Keratinocyte (primary cell): ENCODE results near the gene CHCHD1. TPM values are rescaled to one million over a fixed set of nuclear protein-coding genes. Genes with fewer than 3 reads are reported as not detected.
A peak's percentile ranks its signal among the peaks of the same experiment; 100 is the strongest.

Source experiments
- DNase-seq: peaks from one replicate; pipeline ENCODE4 v3.0.0-alpha.2; 2011; ENCODE audit warnings: low read depth, missing footprints, low spot score
- FAIRE-seq: peaks from 2 replicates; lab custom pipeline; 2011; peaks lifted over from hg19 to GRCh38; lab: Jason Lieb, UNC
- H2AFZ ChIP-seq: 2 replicates; pipeline ENCODE4 v1.6.0; 2012; ENCODE audit warnings: low read length, control low read depth, inconsistent platforms; ENCODE audit not compliant: control insufficient read depth
- H3K27ac ChIP-seq: 2 replicates; pipeline ENCODE4 v1.5.1; 2011; ENCODE audit warnings: low read length; ENCODE audit not compliant: control insufficient read depth, insufficient read depth
- H3K27me3 ChIP-seq: 3 replicates; pipeline ENCODE4 v1.6.0; 2011; ENCODE audit warnings: low read length; ENCODE audit not compliant: control insufficient read depth, insufficient read depth; ENCODE audit errors: extremely low read depth
- H3K36me3 ChIP-seq, 2 experiments: 2 replicates in 1 of 2; 3 replicates in 1 of 2; pipeline ENCODE4 v1.5.1; 2011; ENCODE audit warnings: low read length in 2 of 2, mild to moderate bottlenecking in 1 of 2; ENCODE audit not compliant: control insufficient read depth in 2 of 2, insufficient read depth in 2 of 2; ENCODE audit errors: extremely low read depth in 1 of 2
- H3K4me1 ChIP-seq: 3 replicates; pipeline ENCODE4 v1.5.1; 2011; ENCODE audit warnings: low read length; ENCODE audit not compliant: control insufficient read depth, insufficient read depth; ENCODE audit errors: extremely low read depth
- H3K4me2 ChIP-seq: 3 replicates; pipeline ENCODE4 v1.6.0; 2011; ENCODE audit warnings: low read depth, low read length; ENCODE audit not compliant: control insufficient read depth, insufficient read depth; ENCODE audit errors: extremely low read depth
- H3K4me3 ChIP-seq, 3 experiments: fragments of 200-600 bp in 1 of 3; sonication (generic) in 1 of 3; 2 replicates in 2 of 3; 3 replicates in 1 of 3; pipeline ENCODE4 v1.5.1; 2011 to 2016; ENCODE audit warnings: low read length in 3 of 3, mild to moderate bottlenecking in 3 of 3, control low read depth in 2 of 3, inconsistent platforms in 1 of 3, low read depth in 1 of 3, mixed read lengths in 1 of 3, mixed run types in 1 of 3, moderate library complexity in 1 of 3; ENCODE audit not compliant: control insufficient read depth in 2 of 3, insufficient read depth in 2 of 3; ENCODE audit errors: extremely low read depth in 1 of 3
- H3K79me2 ChIP-seq: 2 replicates; pipeline ENCODE4 v1.6.0; 2012; ENCODE audit warnings: low read length; ENCODE audit not compliant: control insufficient read depth, insufficient read depth
- H3K9ac ChIP-seq: 3 replicates; pipeline ENCODE4 v1.6.0; 2011; ENCODE audit warnings: low read length; ENCODE audit not compliant: control insufficient read depth, insufficient read depth; ENCODE audit errors: extremely low read depth
- H3K9me1 ChIP-seq: 3 replicates; pipeline ENCODE4 v1.6.0; 2011; ENCODE audit warnings: low read length; ENCODE audit not compliant: control insufficient read depth, insufficient read depth; ENCODE audit errors: extremely low read depth
- H3K9me3 ChIP-seq: 2 replicates; pipeline ENCODE4 v1.5.1; 2012; ENCODE audit warnings: low read depth, low read length; ENCODE audit not compliant: control insufficient read depth
- H4K20me1 ChIP-seq: 3 replicates; pipeline ENCODE4 v1.6.0; 2011; ENCODE audit warnings: low read length; ENCODE audit not compliant: control insufficient read depth, insufficient read depth; ENCODE audit errors: extremely low read depth
- EZH2 ChIP-seq: IDR thresholded peaks from one replicate; pipeline ENCODE4 v1.6.1; 2012; ENCODE audit warnings: inconsistent platforms, mild to moderate bottlenecking, low read length, moderate library complexity
- dilution Hi-C: fragments of 300-500 bp; cut with MboI; formaldehyde crosslinking; loops from one replicate; pipeline ENCODE4 v1.7.0; 2020; ENCODE audit warnings: low sequenced_read_pairs; ENCODE audit not compliant: extremely low pct_ligation_motif_present
- polyA plus RNA-seq, 5 experiments: library from polyadenylated mRNA; depleted of rRNA in 3 of 5; stranded (reverse) in 3 of 5; stranded (forward) in 1 of 5; unstranded in 1 of 5; fragments of >200 nt; gene quantifications; 1 replicate in 1 of 5; 2 replicates in 3 of 5; 3 replicates in 1 of 5; pipeline versions ENCODE4 v1.2.1 to v1.2.3, GENCODE V29; 2011 to 2012; ENCODE audit warnings: missing spikeins in 2 of 5, low read depth in 1 of 5, low replicate concordance in 1 of 5
- TF ChIP-seq, protein P1 (sequence below), 3 experiments: IDR thresholded peaks in 1 of 3; conservative IDR thresholded peaks in 1 of 3; optimal IDR thresholded peaks in 1 of 3; 2 replicates in 2 of 3; 3 replicates in 1 of 3; pipeline versions ENCODE3 to v1.5.1; 2011; ENCODE audit warnings: low read length in 3 of 3, mild to moderate bottlenecking in 3 of 3, moderate library complexity in 2 of 3, control low read depth in 1 of 3, inconsistent platforms in 1 of 3; ENCODE audit not compliant: insufficient read depth in 2 of 3; ENCODE audit errors: extremely low read depth in 1 of 3

Gene CHCHD1
- polyA plus RNA-seq, 1 donor (not counting 4 experiments of a cell fraction or from before 2014, with no cell fraction given), result 59.8 TPM

DNA sequence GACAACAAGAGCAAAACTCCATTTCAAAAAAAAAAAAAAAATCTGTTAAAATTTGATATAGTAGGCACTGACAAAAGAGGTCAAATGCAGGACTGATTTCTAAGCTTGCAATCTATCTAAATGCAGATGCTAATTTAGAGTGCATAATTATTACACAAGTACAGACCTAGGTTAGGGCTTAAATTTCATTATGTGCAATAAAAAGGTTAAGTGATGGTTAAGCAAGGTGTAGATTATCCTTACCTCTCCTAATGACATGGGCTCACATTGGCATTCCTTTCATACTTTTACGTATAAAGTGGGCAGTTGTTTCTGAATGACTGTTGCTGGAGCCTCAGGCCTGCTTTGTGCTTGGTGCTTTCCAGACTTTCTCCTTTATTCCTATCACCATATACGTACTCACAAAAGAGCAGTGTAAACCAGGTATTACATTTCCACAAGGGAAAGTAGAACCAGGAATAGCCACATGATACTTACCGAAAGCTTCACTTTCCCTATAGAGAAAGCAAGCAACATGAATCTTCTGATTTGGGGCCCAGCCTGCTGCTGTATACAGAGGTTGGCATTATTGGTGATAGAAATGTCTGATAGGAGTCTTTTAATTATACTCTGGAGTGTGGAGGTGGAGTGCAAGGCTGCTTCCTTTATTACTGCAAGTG, 2.2 kb upstream of the CHCHD1 start:
- Histone ChIP-seq H4K20me1 (peaks cover 2% of the 10 kb centered on the region), H3K4me1 (peaks cover 23% of the 10 kb centered on the region), H3K9ac (no peak overlapping the region), H3K27ac (no peak overlapping the region), H3K9me1 (no peaks in the 10 kb centered on the region), H3K79me2 (peaks cover 61% of the 10 kb centered on the region), H2AFZ (no peak overlapping the region), H3K4me3 (no peak overlapping the region), H3K36me3 (peaks cover 5 to 13% of the 10 kb centered on the region in 2 experiments), H3K9me3 (no peaks in the 10 kb centered on the region), H3K4me2 (no peak overlapping the region), H3K27me3 (no peaks in the 10 kb centered on the region)
- dilution Hi-C loops, result no loop called here
- no peak for TF ChIP-seq EZH2
- TF ChIP-seq, protein P1, sequence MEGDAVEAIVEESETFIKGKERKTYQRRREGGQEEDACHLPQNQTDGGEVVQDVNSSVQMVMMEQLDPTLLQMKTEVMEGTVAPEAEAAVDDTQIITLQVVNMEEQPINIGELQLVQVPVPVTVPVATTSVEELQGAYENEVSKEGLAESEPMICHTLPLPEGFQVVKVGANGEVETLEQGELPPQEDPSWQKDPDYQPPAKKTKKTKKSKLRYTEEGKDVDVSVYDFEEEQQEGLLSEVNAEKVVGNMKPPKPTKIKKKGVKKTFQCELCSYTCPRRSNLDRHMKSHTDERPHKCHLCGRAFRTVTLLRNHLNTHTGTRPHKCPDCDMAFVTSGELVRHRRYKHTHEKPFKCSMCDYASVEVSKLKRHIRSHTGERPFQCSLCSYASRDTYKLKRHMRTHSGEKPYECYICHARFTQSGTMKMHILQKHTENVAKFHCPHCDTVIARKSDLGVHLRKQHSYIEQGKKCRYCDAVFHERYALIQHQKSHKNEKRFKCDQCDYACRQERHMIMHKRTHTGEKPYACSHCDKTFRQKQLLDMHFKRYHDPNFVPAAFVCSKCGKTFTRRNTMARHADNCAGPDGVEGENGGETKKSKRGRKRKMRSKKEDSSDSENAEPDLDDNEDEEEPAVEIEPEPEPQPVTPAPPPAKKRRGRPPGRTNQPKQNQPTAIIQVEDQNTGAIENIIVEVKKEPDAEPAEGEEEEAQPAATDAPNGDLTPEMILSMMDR (optimal IDR thresholded peaks at IDR 0.05 in 1 of 3, IDR thresholded peaks at IDR 0.05 in 1 of 3, conservative IDR thresholded peaks at IDR 0.05 in 1 of 3; ENCODE audit: extremely low read depth in 1 of 3, insufficient read depth in 2 of 3, low read length in 3 of 3), result no peak
- FAIRE-seq (no peak), DNase-seq (no peak)

- no peaks in the 10 kb centered on the region for H3K9me1 ChIP-seq
- TF ChIP-seq EZH2, result no peak
- TF ChIP-seq, protein P1 (optimal IDR thresholded peaks at IDR 0.05 in 1 of 3, IDR thresholded peaks at IDR 0.05 in 1 of 3, conservative IDR thresholded peaks at IDR 0.05 in 1 of 3; ENCODE audit: extremely low read depth in 1 of 3, insufficient read depth in 2 of 3, low read length in 3 of 3), result no peak
- no peaks in the 10 kb centered on the region for H4K20me1 ChIP-seq
- dilution Hi-C loops, result no loop called here
- H3K9ac ChIP-seq, result no peak overlapping the region
- H2AFZ ChIP-seq, result no peak overlapping the region
- H3K79me2 ChIP-seq, result peaks cover 55% of the 10 kb centered on the region
- peaks cover 3 to 8% of the 10 kb centered on the region in 2 experiments for H3K36me3 ChIP-seq
- peaks cover 21% of the 10 kb centered on the region for H3K4me1 ChIP-seq
- H3K27me3 ChIP-seq, result no peaks in the 10 kb centered on the region
- H3K9me3 ChIP-seq, result no peaks in the 10 kb centered on the region
- H3K4me2 ChIP-seq, result peak overlapping the region; percentile 99
- H3K4me3 ChIP-seq, result no peak overlapping the region
- DNase-seq, result no peak
- no peak for FAIRE-seq
- no peak overlapping the region for H3K27ac ChIP-seq
Measured at GRCh38 chr10:73780301-73780700, 1.5 kb upstream of the CHCHD1 start.
